GM20431 (cell line): ENCODE measurements around the gene MYH10.
"Not testable (repeated sequence)": the region's sequence is repeated elsewhere in the genome, so short reads cannot be mapped to it uniquely, and the experiment has no call there.

Experiments
- in situ Hi-C: fragments of 300-500 bp; cut with MseI, MboI; formaldehyde crosslinking; loops from one replicate; pipeline ENCODE4 v1.15.0; 2020; ENCODE audit warnings: low sequenced_read_pairs; ENCODE audit not compliant: unreplicated experiment

Gene MYH10

DNA sequence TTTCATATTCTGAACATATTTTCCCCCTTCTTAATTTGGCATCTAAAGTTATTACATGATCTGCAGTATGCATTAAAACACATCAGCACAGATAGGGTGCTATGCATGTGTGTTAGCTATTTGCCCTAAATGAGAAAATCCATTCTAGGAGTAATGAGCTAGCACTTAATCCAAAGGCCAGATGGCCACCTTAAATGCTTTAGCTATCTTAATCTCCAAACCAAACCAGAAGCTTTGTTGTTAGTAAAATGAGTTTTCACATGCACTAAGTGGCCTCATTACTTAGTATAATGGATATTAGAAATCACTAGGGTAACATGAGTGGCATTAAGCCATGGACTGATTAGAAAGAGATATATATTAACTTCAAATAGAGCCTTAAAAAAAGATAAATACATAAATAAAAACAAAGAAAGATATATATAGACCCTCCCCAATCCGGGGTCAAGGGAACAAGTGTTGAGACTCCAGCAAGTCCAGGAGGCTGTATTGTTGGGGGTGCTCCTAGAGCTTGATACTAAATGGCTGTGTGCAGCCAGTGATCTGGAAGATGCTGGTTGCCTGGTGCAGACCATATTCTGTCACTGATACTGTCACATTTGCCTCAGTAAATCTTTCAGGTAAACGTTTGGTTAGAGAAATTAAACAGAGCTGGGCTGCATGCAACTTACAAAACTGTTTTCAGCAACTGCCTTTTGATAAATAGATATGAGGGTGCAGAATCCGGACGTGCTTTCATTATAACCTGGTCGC is 67.3 kb downstream of the MYH10 start:
- in situ Hi-C loops = loop anchor here (25.0 kb wide), 1 partner anchor 174 kb away; the partner anchor contains the start of gene CCDC42

DNA sequence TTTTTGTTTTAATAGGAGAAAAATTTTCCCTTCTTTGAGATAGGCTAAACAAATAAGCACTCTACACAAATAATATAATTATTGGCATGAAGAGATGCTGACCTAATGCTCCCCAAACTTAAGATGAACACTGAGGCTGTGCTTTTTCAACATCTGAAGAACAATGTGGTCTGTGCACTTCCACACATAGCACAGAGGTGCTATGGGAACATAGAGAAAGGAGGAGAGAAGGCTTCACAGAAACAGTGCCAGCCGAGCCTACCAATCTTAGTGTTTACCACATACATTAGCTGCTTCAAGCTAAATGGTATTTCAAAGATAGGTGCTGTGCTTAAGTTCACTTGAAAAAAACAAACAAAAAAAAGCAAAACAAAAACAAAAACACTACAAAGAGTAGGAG is 72.4 kb downstream of the MYH10 start:
- in situ Hi-C loops = loop anchor here (25.0 kb wide), 1 partner anchor 179 kb away; the partner anchor contains the start of gene CCDC42

DNA sequence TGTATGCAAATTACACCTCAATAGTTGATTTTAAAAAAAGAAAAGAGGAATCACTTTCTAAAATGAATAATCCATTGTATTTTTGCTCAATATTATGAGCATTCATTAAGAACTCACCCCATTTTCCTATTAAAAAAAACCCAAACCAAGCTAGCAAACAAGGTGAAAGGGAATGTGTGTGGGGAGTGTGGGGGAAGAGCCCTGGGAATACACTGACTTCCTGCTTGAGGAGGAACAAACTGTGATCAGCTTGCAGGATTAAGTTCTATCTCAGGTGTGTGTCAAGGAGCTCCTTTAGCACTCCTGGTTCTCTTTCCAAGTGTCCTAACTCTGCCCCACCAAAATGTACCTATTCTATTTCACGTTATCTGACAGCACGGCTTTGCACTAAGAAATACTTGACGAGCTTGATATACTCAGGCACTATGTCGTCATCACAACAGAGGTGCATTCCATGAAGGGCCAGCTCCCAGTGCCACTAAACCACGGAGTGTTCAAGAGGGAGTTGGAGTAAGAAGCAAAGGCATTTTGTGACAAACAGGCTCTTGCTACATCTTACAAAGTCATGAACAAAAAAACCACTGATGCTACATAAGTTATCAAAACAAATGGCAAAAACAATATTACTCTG is 73.2 kb downstream of the MYH10 start:
- in situ Hi-C loops = loop anchor here (25.0 kb wide), 1 partner anchor 180 kb away; the partner anchor contains the start of gene CCDC42

DNA sequence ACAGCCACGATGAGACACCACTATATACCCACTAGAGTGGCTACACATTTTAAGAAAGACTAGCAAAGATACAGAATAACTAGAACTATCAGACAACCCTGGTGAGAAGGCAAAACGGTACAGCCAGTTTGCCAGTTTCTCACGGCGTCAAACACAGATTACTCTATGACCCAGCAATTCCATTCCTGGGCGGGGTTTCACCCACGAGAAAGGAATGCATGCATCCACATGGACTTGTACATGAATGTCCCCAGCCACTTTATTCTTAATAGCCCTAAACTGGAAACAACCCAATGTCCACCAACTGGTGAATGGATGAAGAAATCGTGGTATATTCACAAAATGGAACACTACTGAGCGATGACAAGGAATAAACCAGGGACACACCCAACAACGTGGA is 74.5 kb downstream of the MYH10 start:
- in situ Hi-C loops = loop anchor here (25.0 kb wide), 1 partner anchor 181 kb away; the partner anchor contains the start of gene CCDC42

DNA sequence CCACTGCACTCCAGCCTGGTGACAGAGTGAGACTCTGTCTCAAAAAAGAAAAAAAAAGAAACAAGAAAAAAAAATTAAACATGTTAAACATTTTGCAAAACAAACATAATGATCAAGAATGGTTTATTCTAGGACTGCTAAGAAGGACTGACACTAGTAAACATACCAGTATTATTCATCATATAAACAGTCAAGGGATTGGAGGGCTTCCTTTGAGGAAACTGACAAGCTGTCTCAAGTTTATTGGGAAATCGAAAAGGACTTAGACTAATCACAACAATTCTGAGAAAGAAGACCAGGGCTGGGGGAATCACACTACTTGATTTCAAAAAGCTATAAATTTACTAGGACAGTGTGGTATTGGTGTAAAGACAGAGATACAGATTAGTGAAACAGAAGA is 75.5 kb downstream of the MYH10 start:
- in situ Hi-C loops = loop anchor here (25.0 kb wide), 1 partner anchor 182 kb away; the partner anchor contains the start of gene CCDC42

DNA sequence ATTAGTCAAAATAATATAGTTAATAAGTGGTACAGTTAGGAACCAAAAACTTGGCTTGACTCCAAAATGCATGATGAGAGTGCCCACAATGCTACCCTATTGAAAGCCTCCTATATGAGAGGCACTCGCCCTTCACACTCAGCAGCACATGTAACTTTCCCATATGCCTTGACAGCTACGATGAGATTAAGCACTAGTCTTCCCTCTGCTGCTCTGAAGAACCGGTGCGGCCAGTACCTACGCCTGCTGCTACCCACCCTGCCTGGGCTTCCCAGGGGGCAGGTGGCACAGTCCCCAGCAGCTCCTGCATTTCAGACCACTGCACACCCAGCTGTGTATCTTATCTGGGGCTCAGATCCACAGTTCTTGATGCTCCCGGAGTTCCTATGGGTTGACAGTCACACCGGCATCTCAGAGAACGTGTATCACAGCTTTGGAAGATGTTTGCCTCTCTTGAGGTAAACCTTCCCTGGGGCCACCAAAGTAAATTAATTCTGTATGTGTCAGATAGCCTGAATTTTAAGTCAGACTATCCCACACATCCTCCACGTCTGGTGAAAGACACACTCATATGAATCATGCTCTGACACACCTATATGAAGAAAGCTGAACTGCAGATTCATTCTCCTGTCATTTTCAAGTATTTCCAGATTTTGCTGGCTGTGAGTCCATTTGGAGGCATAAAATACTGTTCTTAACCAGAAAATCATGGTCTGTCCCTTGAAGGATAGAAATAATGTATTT is 77.8 kb downstream of the MYH10 start:
- in situ Hi-C loops = loop anchor here (25.0 kb wide), 1 partner anchor 185 kb away; the partner anchor contains the start of gene CCDC42

DNA sequence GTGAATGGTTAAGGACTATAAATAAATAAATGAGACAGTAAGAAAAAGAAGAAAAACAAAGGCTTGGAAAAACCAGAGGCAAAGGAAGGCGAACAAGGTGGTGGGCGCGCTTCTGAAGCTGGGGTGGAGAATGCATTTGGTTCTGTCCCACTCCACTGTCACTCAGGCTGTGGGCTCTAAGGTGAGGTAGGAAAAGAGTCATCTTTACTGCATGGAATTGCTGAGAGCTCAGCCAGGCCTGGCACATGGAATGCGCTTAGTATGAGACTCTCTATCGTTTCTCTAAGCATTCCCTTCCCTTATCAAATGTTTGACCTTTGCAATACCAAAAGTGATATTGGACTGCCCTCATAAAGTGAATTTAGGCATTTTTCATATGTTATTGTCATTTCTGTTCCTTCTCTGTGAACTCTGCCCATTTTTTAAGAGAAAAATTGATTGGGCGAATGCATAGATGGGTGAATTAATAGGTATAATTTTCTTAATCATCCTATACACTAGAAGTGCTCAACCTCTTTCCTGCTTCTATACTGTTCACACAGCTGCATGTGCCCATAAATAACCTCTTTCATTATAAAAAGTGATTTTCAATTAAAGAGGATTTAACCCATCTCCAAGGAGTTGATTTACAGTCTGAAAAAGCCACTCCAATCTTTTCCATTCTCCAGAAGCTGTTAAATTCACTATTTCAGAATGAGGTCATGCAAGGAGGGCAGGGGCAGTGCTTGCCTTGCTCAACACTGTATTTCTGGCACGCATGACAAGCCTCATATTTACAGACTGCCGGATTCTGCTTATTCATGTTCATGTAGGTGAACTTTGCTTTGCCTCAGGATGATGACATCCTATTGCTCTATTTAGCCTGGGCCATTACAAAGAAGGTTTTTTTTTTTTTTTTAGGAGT is 87.7 kb downstream of the MYH10 start:
- in situ Hi-C loops = no loop called here

DNA sequence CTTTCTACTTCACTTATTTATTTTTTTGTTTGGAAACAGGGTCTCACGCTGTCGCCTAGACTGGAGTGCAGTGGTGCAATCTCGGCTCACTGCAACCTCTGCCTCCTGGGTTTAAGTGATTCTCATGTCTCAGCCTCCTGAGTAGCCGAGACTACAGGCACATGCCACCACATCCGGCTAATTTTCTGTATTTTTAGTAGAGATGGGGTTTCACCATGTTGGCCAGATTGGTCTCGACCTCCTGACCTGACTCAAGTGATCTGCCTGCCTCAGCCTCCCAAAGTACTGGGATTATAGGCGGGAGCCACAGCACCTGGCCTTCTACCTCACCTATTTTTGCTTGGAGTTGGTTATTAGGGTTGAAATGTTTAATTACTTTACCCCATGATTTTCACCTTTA is 90.5 kb downstream of the MYH10 start:
- in situ Hi-C loops = not testable (repeated sequence)

DNA sequence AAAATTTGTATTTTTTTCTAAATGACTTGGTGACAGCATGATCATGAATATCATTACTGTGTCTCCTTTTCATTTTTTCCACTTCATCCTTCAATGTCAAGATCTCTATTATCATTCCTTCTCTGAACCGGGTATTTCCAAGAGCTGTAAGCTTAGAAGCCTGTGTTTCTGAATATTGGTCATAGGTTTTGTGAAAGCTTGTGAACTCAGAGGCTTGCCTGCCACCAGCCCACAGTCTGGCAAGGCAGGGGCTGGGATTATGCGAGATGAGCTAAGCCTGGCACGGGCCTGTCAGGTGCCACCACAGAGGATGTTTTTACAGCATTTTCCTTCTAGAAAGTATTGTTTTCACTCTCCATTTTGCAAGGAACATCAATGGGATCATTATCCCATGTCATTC is 92.8 kb downstream of the MYH10 start:
- in situ Hi-C loops = no loop called here

DNA sequence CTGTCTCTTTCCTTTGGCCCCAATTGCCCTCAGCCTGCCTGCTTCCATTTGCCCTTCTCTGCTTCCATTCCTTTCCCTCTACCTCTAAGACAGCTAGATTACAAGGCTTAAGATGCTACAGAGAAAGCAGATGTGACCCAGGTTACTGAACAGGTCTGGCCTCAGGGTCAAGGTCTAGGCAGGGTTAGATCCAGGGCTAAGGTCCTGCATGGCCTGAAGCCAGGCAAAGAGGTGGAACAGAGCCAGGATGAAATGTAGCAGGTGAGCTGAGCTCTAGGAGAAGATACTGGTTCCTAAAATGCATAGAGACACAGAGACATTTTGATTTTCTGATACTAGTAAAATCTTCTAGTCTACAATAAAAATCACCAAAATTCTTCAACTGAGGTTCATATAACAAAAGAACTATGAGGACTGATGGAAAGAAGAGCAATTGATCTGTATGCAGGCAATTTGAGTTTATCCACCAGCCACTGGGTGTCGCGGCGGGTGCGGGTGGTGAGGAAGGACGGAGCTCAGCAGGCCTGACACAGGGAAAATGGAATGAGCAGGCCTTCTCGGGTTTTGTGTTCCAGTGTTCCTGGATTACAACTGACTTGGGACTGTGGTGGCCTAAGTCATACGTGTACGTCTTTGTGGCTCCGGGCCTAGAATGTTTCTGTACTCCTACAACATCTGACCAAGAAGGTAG is 95.9 kb downstream of the MYH10 start:
- in situ Hi-C loops = no loop called here

DNA sequence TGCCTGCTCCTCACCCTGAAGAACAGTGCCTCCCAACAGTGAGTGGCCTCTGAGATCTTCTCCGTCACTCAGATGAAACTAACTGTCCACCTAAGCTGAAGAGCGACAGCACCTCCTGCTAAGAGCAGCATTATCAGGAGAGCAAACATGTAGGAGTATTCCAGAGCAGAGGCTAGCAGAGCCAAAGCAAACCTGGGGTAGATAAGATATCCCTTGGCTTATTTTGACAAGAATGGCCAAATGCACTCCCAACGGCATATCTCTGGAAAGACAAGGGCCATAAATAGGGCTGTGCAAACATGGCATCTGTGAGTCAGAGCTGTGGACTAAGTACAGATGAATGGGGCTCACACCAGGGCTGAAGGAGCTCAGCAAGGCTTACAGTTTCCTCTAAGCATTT is 98.5 kb downstream of the MYH10 start:
- in situ Hi-C loops = no loop called here

DNA sequence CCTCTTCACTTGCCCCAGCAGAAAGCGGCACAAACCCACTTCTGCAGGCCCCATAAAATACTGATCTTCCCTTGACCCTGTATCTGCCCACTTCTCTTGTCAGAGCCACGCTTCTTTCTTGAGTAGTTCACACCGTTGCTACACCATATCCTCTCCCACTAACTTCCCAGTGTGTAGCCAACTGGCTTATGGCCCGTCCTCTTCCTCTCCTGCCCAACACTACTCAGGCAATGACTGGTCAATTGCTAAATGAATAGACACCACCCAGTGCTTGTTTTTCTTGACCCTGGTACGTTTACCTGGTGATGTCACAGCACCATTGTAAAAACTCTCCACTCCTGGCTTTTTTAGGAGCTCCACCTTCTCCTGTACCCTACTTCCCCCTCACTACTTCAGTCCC is 107.9 kb downstream of the MYH10 start:
- in situ Hi-C loops = no loop called here

DNA sequence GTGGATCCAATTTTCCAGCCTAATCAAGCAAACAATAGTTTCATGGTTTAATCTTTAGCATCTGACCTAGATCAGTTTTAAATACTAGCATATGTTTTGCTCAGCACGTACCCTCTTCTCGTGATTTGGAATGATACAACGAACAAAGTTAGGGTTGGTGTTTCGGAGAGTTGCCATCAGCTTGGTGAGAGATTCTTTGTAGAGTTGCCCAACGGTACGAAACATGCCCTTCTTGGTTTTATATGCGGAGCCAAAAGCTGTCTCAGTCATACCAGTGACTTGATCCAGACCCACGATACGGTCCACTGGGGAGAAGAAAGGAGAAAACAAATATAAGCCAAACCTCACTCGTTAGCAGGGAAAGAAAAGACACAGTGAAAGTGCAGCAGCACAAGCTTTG is 109.5 kb downstream of the MYH10 start:
- in situ Hi-C loops = no loop called here

DNA sequence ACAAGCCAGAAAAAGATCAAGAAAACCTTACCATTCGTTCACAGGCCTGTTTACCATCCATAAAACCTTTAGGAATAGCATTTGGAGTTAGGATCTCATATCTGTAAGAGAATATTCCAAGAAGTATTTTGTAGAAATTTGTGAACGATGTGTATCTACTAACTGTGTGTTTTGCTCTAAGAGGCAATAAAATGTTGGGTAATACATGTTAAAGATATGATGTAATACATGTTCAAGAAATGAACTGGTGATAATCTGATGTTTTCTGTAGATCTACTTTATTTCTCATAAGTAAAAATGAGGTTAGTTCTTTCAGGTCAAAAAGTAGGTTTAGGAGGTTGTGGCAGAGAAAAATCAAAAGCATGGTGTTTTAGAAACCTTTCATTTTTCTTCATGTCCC is 111.7 kb downstream of the MYH10 start:
- in situ Hi-C loops = no loop called here

DNA sequence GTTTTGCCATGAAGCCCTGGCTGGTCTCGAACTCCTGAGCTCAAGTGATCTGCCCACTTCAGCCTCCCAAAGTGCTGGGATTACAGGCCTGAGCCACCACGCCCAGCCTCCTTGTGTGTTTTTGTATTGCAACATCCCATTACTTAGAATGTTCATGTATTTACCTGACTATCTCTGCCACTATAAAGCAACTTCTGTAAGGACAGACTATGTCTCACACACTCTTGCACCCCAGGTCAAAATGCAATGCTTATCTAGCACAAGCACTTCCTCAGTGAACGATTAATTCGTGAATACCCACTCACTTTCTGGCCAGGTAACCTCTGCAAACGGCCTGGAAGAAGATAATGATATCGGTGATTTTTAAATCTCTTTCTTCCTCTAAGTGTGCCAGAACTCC is 112.2 kb downstream of the MYH10 start:
- in situ Hi-C loops = no loop called here

DNA sequence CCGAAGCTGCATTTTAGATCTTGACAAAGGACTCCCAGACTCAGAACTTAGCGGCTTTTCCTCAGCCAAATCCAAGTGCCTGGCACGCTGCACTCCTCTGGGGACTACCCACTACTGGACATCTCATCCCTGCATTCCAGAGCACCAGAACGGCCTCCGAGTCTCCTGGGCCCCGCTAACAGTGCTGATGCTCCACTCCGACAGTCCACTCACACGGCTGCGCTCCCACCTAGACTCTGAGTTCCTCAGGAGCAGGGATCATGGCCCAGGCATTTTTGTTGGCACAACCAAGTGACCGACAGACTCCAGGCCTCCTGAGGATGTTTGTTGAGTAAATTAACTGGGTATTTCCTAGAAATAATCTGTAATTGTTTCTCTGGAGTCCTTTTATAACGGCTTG is 115.7 kb downstream of the MYH10 start:
- in situ Hi-C loops = no loop called here

DNA sequence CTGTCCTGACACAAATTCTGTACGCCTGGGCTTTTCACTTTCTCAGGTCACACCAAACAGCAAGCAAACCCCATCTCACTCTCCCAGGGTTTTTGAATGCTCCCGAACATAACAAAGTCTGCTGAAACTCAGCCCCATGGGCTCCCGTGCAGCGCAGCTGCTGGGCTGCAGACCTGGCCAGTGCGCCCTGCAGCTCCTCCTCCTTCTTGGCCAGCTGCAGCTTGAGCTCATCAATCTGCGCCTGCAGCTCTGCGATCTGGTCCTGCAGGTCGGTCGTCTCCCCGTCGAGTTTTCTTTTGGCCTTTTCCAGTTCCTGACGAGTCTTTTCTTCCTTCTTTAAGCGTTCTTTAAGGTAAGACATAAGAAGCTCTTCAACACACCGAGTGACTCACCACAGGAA is 124.4 kb downstream of the MYH10 start:
- in situ Hi-C loops = no loop called here

DNA sequence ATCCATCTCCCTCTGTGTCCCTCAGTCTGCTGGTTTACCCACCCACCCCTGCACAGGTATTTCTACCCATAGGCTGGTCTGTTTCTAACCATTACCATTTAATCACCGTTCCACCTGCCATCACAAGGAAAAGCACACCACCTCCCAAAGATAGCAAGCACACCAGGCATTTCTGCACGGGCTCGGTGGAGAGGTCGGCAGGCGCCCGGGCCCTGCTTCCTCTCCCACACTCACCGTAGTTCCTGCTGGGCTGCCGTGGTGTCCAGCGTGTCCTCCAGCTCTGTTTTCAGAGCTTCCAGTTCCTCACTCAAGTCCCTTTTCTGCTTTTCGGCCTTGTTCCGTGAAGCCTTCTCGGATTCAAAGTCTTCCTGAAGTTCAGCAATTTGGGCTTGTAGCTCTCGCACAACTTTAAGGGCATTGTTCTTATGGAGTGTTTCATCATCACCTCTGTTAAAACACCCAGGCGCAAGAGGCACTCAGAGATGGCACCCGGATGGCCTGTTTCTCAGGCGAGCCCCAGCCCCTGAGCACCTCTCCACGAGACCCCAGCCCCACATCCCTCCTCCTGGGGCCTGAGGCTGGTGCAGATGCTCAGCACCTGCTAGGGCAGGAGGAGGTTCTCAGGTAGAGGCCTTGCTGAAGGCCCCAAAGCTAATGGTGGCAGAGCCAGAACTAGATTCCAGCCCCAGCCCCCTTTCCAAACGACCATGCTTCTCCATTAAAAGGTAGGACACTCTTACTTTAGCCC is 125.9 kb downstream of the MYH10 start:
- in situ Hi-C loops = no loop called here

DNA sequence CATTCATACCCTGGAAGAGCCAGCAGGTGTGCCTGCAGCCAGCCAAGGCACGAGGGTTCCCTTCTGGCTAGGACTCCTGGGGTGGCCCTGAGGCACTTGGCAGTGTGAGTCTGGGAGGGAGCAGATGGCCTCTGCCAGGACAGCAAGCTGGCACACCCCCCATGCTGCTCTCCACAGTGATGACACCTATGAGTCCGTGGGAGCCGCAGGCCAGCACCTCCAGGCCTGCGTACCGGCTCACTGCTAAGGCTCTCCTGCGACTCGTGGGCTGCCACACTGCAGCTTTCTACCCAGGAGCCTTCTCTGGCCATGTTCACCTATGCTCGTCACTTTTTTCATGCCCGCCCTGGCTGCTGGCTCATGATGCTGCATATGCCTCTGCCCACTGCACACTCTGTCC is 126.7 kb downstream of the MYH10 start:
- in situ Hi-C loops = no loop called here
